GM19193 (cell line): ENCODE data around the gene CST6.

ENCODE experiments used
- POLR2A ChIP-seq: IDR thresholded peaks from 4 replicates; pipeline ENCODE4 v1.6.1; 2011; ENCODE audit not compliant: insufficient read depth, insufficient read length; ENCODE audit errors: extremely low read depth

Gene CST6

DNA sequence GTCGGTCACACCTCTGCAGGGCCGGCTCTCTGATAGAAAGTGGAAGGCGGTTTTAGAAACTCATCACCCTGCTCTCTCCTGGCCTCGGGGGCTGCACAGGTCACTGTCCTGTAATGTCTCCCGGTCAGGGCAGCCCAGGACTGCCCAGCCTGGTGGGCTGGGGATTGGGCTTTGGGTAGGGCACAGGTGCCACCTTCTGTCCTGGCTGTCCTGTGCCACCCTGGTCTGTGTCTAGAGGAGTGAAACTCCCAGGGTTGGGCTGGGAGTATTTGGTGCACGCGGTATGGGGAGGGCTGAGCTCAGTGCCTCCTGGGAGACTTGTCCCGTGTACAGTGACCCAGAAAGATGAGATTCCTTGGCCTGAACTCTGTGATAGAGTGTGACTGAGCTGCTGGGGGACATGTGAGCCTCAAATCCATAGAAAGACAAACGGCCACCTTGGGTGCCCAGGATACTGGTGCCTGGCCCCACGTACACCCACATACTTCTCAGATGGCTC lies 32.5 kb upstream of the CST6 start:
- TF ChIP-seq POLR2A: no peak

DNA sequence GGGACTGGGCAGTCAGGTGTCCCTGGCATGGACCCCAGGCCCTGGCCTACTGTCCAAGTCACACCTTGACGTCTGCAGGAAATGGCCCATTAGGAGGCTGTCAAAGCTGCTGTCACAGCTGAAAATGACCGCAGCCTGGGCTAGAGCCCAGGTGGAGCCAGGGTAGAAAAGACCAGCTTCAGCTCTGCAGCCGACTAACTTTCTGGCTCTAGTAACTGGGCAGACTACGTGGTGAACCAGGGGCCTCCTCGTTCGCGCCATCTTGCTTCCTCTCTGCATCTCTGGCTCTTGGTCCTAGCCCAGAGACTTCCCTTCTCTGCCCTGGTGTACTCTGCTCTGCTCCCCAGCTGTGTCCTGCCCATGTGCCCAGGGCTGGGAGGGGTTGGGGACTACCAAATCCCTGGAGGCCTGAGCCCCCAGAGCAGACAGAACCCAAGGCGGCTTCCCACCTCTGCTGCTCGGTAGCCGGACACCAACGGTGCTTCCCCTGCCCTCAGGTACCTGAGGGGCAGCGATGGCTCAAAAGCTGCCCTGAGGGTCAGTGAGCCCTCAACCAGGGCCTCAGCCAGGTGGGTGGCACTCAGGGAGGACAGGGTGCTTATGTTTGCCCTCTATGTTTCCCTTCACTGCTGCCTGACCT lies 30.6 kb upstream of the CST6 start:
- no peak for TF ChIP-seq POLR2A

DNA sequence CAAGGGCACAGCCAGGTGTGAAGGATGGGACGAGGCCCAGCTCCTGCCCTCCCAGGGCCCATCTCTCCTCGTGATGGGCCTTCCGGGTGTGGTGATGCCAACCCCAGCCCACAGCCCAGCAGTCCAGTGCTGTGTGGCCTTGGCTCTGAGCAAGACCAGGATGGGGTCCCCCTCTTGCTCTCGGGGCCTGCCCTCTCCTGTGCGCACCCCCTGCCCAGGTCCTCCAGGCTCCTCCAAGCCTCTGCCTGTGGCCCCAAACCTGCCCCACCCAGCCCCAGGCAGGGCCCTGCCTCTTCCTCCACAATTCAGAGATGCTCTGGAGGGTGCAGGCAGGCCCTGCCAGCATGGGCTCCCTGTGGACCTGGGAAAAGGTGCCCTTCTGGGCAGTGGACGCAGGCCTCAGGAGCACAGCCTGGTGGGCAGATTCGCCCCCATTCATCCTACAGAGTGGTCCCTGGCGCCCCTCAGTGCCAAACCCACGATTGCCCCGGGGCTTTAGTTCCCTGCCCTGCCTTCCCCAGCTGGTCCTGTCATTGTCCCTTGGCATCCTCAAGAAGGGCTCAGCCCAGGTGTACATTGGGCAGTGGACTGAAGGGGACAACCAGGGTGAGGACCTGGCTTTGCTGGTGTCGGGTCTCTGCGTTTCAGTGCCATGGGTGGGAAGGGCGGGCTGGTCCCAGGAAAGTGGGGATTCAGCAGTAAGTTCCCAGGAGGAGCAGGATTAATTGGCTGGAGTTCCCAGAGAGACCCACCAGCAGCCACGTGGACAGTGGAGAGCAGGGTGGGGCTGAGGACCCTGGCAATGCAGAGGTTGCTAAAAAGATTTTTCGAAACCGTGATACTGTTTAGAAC lies 29.6 kb upstream of the CST6 start:
- TF ChIP-seq POLR2A: no peak

DNA sequence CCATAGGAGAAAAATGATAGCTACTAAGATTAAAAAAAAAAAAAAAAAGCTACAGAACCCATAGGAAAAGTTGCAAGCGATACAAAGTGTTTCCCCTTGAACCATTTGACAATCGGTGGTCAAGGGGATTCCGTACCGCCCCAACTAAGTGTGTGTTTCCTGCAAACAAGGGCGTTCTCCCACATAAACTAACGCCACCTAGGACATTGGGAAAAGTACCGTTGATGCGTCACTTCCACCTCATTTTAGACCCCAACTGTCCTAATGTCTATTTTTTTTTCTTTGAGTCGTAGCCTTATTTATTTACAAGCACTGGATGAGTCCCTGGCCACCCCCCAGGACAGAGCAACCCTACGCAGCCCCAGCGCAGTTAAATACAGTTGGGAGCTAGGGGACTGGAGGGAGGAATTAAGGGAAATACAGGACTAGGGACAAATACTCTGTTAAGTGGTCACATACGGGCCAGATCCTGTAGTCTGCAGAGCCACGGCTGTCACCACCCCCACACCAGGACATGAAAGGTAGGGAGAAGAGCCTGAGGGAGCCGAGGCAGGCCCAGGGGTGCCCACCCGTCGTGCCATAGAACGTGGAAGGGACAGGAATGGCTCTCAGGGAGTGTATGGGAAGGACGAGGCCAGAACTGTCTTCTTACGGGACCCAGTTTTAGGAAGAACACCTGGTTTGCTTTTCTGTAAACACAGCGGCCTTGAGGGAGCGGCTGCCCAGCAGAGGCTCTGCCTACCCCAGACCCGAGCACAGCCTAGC lies 28.8 kb upstream of the CST6 start:
- TF ChIP-seq POLR2A: no peak

DNA sequence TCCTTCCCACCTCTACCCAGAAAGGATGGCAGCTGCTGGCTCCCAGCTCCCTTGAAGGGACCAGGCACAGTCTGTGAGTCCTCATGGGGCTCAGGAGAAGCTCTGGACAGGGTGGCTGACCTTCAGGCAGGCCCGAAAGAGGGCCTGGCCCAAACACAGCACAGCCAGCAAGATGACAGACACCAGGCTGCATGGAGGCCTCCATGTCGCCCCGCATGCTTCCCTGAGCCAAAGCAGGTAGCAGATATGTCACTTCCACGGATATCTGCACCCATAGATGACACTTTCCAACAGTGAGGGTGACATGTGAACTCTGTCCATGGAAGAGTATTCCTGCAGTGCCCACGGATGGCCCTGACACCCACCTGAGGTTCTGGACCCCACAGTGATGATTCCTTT lies 28.2 kb upstream of the CST6 start:
- no peak for TF ChIP-seq POLR2A

DNA sequence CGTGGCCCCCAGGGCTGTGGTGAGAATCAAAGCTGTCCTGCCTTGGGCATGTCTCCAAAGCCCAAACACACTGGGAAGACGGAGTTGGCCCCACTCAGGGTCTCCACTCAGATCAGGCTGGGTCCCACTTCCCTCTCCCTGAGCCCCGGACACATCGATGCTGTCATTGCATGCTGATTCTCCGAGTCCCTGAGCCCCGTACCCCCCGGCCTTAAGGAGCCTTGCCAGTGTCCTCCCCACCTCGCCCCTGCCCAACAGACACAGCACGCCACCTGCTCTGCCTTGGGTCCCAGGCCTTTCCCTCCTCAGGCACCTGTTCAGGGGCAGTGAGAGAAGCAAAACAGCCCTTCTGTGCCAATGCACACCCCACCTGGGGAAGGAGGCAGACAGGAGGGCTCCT lies 24.5 kb upstream of the CST6 start:
- no peak for TF ChIP-seq POLR2A

DNA sequence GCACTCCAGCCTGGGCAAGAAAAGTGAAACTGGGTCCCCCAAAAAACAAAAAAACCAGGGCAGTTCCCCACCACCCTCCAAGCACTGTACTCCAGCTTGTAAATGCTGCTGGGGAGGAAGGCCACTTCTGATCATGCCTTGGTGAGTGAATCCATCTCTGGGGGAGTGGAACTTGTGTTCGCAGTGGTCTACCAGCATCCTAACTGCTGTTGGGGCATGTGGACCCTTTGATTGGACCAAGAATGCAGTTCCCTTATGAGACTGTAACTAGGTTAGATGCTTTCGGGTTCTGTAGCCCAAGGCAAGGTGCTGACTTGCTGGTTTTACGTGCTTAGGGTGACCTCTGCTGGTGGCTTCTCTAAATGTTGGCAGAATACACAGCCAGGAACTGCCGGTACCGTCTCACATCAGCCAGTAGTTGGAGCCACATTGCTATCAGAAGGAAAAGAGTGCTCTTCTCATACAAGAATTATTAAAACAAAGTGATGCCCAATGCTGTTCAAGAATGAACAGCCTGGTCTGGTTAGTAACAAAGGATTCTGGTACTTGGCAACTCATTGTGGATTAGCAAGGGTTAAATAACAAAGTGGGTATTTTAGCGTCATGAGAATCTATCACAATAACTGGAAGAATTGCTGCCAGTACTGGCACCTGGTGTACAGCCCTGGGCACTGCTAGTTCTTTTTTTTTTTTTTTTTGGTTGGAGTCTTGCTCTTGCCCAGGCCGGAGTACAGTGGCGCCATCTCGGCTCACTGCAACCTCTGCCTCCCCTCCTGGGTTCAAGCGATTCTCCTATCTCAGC lies 22.8 kb upstream of the CST6 start:
- no peak for TF ChIP-seq POLR2A

DNA sequence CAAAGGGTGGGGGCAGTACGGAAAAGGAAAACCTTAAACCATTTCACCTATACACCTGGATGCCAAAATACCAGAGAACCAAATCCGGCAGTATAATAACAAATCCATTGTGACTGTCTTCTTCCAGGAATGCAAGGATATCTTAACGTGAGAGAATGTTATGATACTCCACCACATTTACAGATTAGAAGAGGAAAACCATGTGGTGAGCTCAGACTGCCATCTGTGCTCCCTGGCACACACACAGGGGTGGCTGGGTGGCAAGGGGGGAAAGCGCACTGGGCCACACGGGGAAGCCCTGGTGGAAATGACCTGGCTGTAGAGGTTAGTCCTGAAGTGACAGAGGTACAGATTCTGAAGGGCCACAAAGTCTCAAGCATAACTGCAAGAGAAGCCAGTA lies 19.8 kb upstream of the CST6 start:
- no peak for TF ChIP-seq POLR2A

DNA sequence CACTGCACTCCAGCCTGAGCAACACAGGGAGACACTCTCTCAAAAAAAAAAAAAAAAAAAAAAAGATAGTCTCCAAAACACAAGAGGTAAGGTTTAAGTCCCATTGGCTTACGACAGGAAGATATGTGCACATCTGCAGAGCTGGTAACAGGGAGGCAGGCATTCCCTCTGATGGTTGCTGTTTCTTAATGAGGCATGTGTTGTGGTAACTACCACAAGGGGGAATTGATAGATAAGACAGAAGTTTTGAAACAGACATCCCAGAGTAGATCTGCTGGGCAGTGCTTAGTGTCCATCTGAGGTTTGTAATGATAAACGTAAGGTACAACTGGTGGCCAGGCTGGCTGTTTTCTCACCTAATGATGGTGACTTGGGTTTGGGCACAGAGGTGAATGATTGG lies 14.5 kb upstream of the CST6 start:
- no peak for TF ChIP-seq POLR2A

DNA sequence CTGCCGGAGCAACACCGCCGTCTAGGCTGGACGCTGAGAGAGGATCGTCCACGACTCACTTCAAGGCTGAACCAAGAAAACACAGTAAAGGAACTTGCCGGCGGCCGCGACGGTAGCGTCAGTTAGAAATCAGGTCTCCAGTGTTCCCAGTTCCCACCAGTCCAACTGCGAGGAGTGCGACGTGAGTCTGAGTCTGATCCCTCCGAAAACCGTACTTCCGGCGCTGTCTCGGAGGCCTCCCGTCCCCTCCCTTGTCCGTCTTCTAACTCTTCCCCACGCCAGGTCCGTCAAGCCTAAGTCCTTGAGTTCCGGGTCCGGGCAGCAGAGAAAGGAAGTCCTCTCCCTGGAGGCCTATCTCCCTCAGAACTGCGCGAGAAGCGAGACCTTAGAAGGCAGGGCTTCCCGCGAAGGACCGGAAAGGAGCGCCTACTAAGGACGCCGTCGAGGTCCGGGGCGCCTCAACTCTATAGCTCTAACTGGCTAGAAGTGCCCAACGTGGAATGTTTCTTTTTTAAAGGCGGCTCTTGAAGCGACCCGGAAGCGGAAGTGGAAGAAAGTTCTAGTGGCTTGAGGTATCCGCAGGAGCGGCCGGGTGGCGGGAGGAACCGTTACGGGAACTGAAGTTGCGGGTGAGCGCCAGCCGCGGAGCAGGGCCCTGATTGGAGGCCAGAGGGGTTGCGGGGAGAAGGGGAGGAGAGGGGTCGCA lies 9.7 kb upstream of the CST6 start, which contains the start of the genes BANF1 and EIF1AD:
Gene BANF1 (plus strand): TSS at position 562 of the 706 bp plus-strand sequence. CDS start 748 bp downstream, outside the sequence.
Gene EIF1AD (minus strand): TSS at position 216 of the 706 bp plus-strand sequence. CDS start 1,768 bp downstream, outside the sequence.
- peak; percentile 83 for TF ChIP-seq POLR2A

DNA sequence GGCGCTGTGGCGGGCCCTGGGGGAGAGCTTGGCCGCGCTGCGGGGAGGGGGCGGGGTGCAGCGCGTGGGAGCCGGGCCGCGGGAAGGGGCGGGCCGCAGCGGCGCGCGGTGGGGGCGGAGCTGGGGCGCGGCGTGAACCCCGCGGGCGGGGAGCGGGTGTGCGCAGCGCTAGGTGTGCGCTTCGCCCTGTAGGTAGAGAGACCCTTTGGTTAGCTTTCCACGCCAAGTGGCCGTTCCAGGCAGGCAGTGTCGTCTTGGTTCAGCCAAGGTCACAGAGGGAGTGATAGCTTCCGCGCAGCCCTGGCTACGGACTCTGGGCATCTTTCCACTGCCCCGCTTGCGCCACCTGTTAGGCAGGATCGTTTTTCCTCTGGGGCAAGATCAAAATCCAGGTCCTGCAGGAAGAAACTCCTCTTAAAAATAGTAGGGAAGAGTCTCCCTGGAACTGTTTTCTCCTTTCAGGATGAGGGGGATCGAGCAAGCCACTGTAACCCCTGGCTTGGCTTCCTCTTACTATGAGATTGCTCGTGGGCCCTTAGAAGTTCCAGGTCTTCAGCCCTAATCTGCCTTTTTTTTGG lies 9.1 kb upstream of the CST6 start:
- TF ChIP-seq POLR2A: no peak

DNA sequence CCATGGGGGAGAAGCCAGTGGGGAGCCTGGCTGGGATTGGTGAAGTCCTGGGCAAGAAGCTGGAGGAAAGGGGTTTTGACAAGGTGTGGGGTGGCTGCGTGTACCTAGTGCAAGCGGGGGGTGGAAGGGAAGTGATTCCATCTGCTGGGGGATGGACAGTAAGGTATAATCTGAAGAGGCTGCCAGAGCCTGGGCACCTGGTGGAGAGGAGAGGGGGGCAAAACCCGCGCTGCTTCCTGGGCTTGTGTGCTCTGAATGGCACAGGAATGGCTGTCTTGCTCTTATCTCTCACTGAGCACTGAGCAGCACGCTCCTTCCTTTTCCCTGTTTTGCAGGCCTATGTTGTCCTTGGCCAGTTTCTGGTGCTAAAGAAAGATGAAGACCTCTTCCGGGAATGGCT lies 8.5 kb upstream of the CST6 start:
- TF ChIP-seq POLR2A: no peak

DNA sequence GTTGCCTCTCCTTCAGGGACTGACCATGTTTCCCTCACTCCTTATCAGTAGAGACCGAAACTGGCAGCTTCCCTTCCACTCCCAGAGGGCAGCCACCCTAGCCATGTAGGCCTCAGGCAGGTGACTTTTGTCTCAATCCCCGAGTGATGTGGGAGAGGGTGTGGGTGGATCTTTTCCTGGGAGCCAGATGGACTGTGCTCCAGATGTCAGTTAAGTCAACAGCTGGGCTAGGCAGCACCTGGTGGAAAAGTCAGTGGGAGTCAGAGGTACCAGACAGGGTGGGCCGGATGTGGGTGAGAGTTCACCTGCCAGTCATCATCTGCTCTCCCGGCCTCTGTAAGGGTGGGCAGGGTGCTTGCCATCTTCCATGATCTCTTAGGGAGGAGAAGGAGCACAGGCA lies 7.6 kb upstream of the CST6 start:
- no peak for TF ChIP-seq POLR2A

DNA sequence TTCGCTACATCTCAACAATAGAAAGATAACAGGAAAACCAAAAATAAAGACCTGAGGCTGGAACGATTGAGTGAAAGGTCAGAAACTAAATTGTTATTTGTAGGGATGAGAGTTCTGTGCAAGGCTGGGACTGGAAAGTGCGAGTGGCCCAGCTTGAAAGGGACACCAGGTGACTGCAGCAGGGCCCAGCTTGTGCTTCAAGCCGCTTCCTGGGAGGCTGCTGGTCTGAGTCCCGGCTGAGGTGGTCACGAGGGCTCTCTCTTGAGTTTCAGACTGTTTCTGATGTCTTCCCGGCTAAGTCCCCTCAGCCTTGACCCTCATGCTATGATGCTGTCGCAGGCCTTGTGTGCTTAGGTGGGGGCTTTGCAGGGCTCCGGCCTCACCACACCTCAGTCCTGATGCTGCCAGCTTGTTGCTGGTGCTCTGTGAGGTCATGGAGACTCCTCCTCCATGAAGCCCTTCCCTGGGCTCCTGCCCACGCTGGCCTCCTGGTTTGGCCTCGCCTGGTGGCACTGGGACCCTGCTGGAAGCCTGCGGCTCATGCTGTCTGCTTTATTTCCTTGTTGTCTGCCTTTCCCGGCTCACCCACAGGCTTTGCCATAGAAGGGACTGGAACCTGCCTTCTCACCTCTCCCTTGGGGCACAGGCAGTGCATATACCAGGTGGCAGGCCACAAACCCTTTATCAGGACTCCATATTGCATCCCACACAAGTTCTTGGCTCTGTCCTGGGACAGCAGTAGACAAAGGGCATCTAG lies 5.5 kb upstream of the CST6 start:
- TF ChIP-seq POLR2A: no peak

DNA sequence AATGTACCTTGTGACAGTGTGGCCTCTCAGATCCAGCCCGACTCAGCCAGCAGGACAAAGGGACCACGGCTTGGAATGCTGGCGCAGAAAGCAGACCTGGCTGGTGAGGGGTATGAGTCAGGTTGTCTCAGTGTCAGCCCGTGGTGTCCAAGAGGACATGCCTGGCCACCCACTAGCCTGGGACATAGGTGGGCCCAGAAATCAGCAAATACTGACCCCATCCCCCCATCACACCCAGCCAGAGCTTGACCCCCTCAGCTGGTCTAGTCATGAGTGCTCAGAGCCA lies 5.0 kb upstream of the CST6 start:
- TF ChIP-seq POLR2A: peak; percentile 5
